ENCODE results near the gene HUS1B.

GRCh38 chr6:678520-678919 is 21.6 kb upstream of the HUS1B start:
- TF ChIP-seq CTCF (IDR thresholded peaks at IDR 0.05; ENCODE audit: extremely low read depth in 1 of 2, insufficient read depth in 1 of 2, low read depth in 1 of 2, low read length in 2 of 2) = no peak
- TF ChIP-seq POLR2A (IDR thresholded peaks at IDR 0.05; ENCODE audit: low read depth, low read length) = no peak
- TF ChIP-seq POLR2AphosphoS5 (IDR thresholded peaks at IDR 0.05; ENCODE audit: insufficient read depth, low read depth, low read length) = no peak
- no peak for TF ChIP-seq EZH2 (IDR thresholded peaks at IDR 0.05; ENCODE audit: borderline replicate concordance, low read depth, low read length, severe bottlenecking)
- TF ChIP-seq JUN (IDR thresholded peaks at IDR 0.05; ENCODE audit: borderline replicate concordance, insufficient read depth, insufficient read length, low read depth) = no peak
- no peak for TF ChIP-seq GATA2 (IDR thresholded peaks at IDR 0.05; ENCODE audit: insufficient read depth, insufficient read length, low read depth, low read length)
- no peak for TF ChIP-seq FOS (IDR thresholded peaks at IDR 0.05; ENCODE audit: borderline replicate concordance, insufficient read depth, low read length)

Measured in endothelial cell of umbilical vein (primary cell).